Tracheal epithelial cell (primary cell): ENCODE measurements around the gene COG7. TPM values are rescaled to one million over a fixed set of nuclear protein-coding genes. Genes with fewer than 3 reads are reported as not detected.

Source experiments
- total RNA-seq: library from RNA; depleted of rRNA; stranded (reverse); fragments of >200 nt; gene quantifications from 2 replicates; pipeline ENCODE4 v1.2.1, GENCODE V29; 2014

The COG7 gene
- 8.7 and 9.6 TPM in 2 replicates for total RNA-seq

GRCh38 chr16:23452572-23453337 lies at the start of gene COG7:
TSS of gene COG7 (minus strand) at chr16:23453189. CDS start at chr16:23452994, 195 bp downstream.

Other genes with a start within 250 kb of the COG7 start
- gene SCNN1B, start 150.9 kb downstream of the COG7 start, total RNA-seq = 0.48 and 1.5 TPM in 2 replicates
- 9.2 and 19.5 TPM in 2 replicates for gene GGA2, start 57.3 kb upstream of the COG7 start, total RNA-seq
- gene EARS2, start 104.2 kb upstream of the COG7 start, total RNA-seq = 62.4 and 89.5 TPM in 2 replicates
- 54.6 and 76.4 TPM in 2 replicates for gene UBFD1, start 104.5 kb upstream of the COG7 start, total RNA-seq
- gene NDUFAB1, start 143.1 kb upstream of the COG7 start, total RNA-seq = 77.8 and 91.6 TPM in 2 replicates
- 8.9 and 14.3 TPM in 2 replicates for gene PALB2, start 188.1 kb upstream of the COG7 start, total RNA-seq
- gene DCTN5, start 188.3 kb upstream of the COG7 start, total RNA-seq = 33.0 and 48.7 TPM in 2 replicates
- gene PLK1, start 225.7 kb upstream of the COG7 start, total RNA-seq = 1.9 and 6.0 TPM in 2 replicates